Endodermal cell (in vitro differentiated cells): Measurements from ENCODE around the gene TAF8. TPM values are rescaled to one million over a fixed set of nuclear protein-coding genes. Genes with fewer than 3 reads are reported as not detected.

Experiments
- DNase-seq: peaks from one replicate; pipeline ENCODE4 v3.0.0-alpha.2; 2017
- H3K27ac ChIP-seq: 2 replicates; pipeline ENCODE4 v1.5.1; 2013; ENCODE audit warnings: mild to moderate bottlenecking, low read depth, low read length, moderate library complexity
- H3K27me3 ChIP-seq: 2 replicates; pipeline ENCODE4 v1.6.1; 2013; ENCODE audit warnings: mild to moderate bottlenecking, low read length, moderate library complexity; ENCODE audit not compliant: insufficient read depth, control insufficient read depth, poor library complexity, severe bottlenecking
- H3K36me3 ChIP-seq: 2 replicates; pipeline ENCODE4 v1.7.0; 2013; ENCODE audit warnings: mild to moderate bottlenecking, low read length, moderate library complexity; ENCODE audit not compliant: control insufficient read depth, insufficient read depth
- H3K4me1 ChIP-seq: one replicate; pipeline ENCODE4 v1.7.0; 2013; ENCODE audit warnings: low read length; ENCODE audit not compliant: control insufficient read depth, insufficient read depth
- H3K4me3 ChIP-seq: 2 replicates; pipeline ENCODE4 v1.5.1; 2013; ENCODE audit warnings: mild to moderate bottlenecking, low read length, moderate library complexity
- H3K9ac ChIP-seq: 2 replicates; pipeline ENCODE4 v1.6.1; 2013; ENCODE audit warnings: mild to moderate bottlenecking, low read length, moderate library complexity; ENCODE audit not compliant: poor library complexity, severe bottlenecking; ENCODE audit errors: extremely low read depth
- H3K9me3 ChIP-seq: 2 replicates; pipeline ENCODE4 v1.6.1; 2013; ENCODE audit warnings: mild to moderate bottlenecking, low read length, moderate library complexity; ENCODE audit not compliant: control insufficient read depth
- H3K27ac Mint-ChIP-seq: 2 replicates; pipeline ENCODE4 v1.8.0; 2020; ENCODE audit warnings: mixed read lengths
- H3K27me3 Mint-ChIP-seq: 2 replicates; pipeline ENCODE4 v1.8.0; 2021; ENCODE audit warnings: mild to moderate bottlenecking, mixed read lengths; ENCODE audit not compliant: insufficient read depth
- H3K36me3 Mint-ChIP-seq: 2 replicates; pipeline ENCODE4 v1.8.0; 2020; ENCODE audit warnings: low read depth, mixed read lengths
- H3K4me1 Mint-ChIP-seq: 2 replicates; pipeline ENCODE4 v1.8.0; 2020; ENCODE audit warnings: mixed read lengths
- H3K4me3 Mint-ChIP-seq: 2 replicates; pipeline ENCODE4 v1.8.0; 2020; ENCODE audit warnings: mild to moderate bottlenecking, moderate library complexity, mixed read lengths
- H3K9me3 Mint-ChIP-seq: 2 replicates; pipeline ENCODE4 v1.8.0; 2020; ENCODE audit warnings: mild to moderate bottlenecking, mixed read lengths
- CTCF ChIP-seq: fragments of 200-600 bp; sonication (generic); conservative IDR thresholded peaks from 2 replicates; pipeline ENCODE4 v1.5.0; 2021; ENCODE audit warnings: antibody characterized with exemption, mild to moderate bottlenecking
- WGBS, 2 experiments: methylation state at CpG; one replicate each; pipeline versions ENCODE4 v1.1.5 to v1.1.7; 2013; ENCODE audit warnings: missing lambda C conversion rate in 2 of 2, mixed read lengths in 1 of 2; ENCODE audit not compliant: insufficient coverage in 1 of 2, insufficient read length in 1 of 2; 5-methylcytosine and 5-hydroxymethylcytosine counted together
- total RNA-seq, 2 donors: library from RNA; stranded (reverse); fragmentation: NEBNext Ultra II Directional in 1 of 2; extraction: Animal tissue kit (Norgen Biotek cat#: 25700) in 1 of 2; gene quantifications; 2 replicates in 1 of 2; 3 replicates in 1 of 2; pipeline ENCODE4 v1.2.1, GENCODE V29; 2021

TAF8 gene
- total RNA-seq, 2 donors from 2014 or later: 27.9 to 31.0 TPM

GRCh38 chr6:42075159-42075838 is 25.0 kb downstream of the TAF8 start:
- WGBS, 2 experiments: 41 to 49% methylated on average over 7 of the region's 7 CpGs
- H3K9me3 ChIP-seq: no peaks in the 10 kb centered on the region
- peaks cover 54% of the 10 kb centered on the region for H3K36me3 Mint-ChIP-seq
- no peak overlapping the region for H3K4me3 ChIP-seq
- no peaks in the 10 kb centered on the region for H3K27me3 ChIP-seq
- peaks cover 28% of the 10 kb centered on the region for H3K36me3 ChIP-seq
- no peak overlapping the region for H3K4me3 Mint-ChIP-seq
- no peak overlapping the region for H3K9ac ChIP-seq
- no peaks in the 10 kb centered on the region for H3K4me1 Mint-ChIP-seq
- H3K9me3 Mint-ChIP-seq: no peaks in the 10 kb centered on the region
- DNase-seq: peak; percentile 93
- H3K27me3 Mint-ChIP-seq: no peaks in the 10 kb centered on the region
- peak overlapping the region; percentile 52 for H3K27ac Mint-ChIP-seq
- no peak overlapping the region for H3K27ac ChIP-seq
- no peaks in the 10 kb centered on the region for H3K4me1 ChIP-seq
- TF ChIP-seq CTCF: peak; percentile 95

- H3K27me3 Mint-ChIP-seq: no peaks in the 10 kb centered on the region
- no peaks in the 10 kb centered on the region for H3K27me3 ChIP-seq
- H3K4me3 Mint-ChIP-seq: no peak overlapping the region
- no peak for TF ChIP-seq CTCF
- H3K4me1 ChIP-seq: no peaks in the 10 kb centered on the region
- H3K27ac Mint-ChIP-seq: peak overlapping the region; percentile 30
- no peak overlapping the region for H3K4me3 ChIP-seq
- WGBS, 2 experiments: 94 to 95% methylated on average over 9 to 11 of the region's 11 CpGs
- peaks cover 17% of the 10 kb centered on the region for H3K36me3 ChIP-seq
- no peak for DNase-seq
- no peak overlapping the region for H3K27ac ChIP-seq
- H3K4me1 Mint-ChIP-seq: no peaks in the 10 kb centered on the region
- no peaks in the 10 kb centered on the region for H3K9me3 Mint-ChIP-seq
- H3K9me3 ChIP-seq: no peaks in the 10 kb centered on the region
- no peak overlapping the region for H3K9ac ChIP-seq
- peaks cover 41% of the 10 kb centered on the region for H3K36me3 Mint-ChIP-seq
These were observed 28.1 kb downstream of the TAF8 start for GRCh38 chr6:42078386-42078785.

GRCh38 chr6:42079941-42080464 is 29.7 kb downstream of the TAF8 start:
- no peak for DNase-seq
- no peaks in the 10 kb centered on the region for H3K27me3 ChIP-seq
- Mint-ChIP-seq H3K27me3 (no peaks in the 10 kb centered on the region), H3K4me1 (no peaks in the 10 kb centered on the region), H3K27ac (no peak overlapping the region), H3K4me3 (no peak overlapping the region), H3K9me3 (no peaks in the 10 kb centered on the region), H3K36me3 (peaks cover 31% of the 10 kb centered on the region)
- peaks cover 16% of the 10 kb centered on the region for H3K36me3 ChIP-seq
- H3K4me1 ChIP-seq: no peaks in the 10 kb centered on the region
- H3K9ac ChIP-seq: no peak overlapping the region
- no peak overlapping the region for H3K4me3 ChIP-seq
- H3K27ac ChIP-seq: no peak overlapping the region
- TF ChIP-seq CTCF: no peak
- 91 to 93% methylated on average over 9 to 10 of the region's 10 CpGs for WGBS, 2 experiments
- H3K9me3 ChIP-seq: no peaks in the 10 kb centered on the region
